ENCODE measurements around the gene CCDC33. TPM values are rescaled to one million over a fixed set of nuclear protein-coding genes. Genes with fewer than 3 reads are reported as not detected.

Gene CCDC33
- polyA plus RNA-seq, 1 experiment, result not detected

DNA sequence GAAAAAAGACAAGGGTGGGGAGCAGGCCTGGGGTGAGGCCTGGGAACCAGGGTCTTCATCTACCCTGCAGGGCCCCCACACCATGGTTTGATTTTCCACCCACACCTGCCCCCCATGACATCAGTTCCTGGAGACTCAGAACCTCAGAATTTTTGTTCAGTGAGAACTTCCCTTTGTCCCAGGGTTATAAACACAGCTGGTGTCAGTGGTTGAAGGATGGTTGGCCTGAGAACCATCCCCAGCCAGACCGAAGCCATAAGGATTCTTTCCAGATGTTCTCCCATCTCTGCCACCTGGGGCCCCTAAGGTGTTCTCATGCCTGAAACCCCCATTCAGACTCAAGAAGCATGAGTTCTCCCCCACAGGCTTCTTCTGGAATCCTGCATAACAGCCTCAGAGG is 16.6 kb downstream of the CCDC33 start:
- H3K9me3 ChIP-seq (ENCODE audit: control insufficient read depth, insufficient read depth, low read length), result no peaks in the 10 kb centered on the region; the same call in 1 of the 2 replicates
- no peak overlapping the region for H3K4me3 ChIP-seq (ENCODE audit: low read depth, low read length)
- POLR2A ChIA-PET, result no interaction called here
- no peak for DNase-seq (ENCODE audit: low read depth, low spot score)
- H3K27me3 ChIP-seq (ENCODE audit: control insufficient read depth, insufficient read depth, low read length), result peaks cover 53% of the 10 kb centered on the region
- CTCF ChIA-PET, result no interaction called here
- peak overlapping the region; percentile 31 for H3K27ac ChIP-seq (ENCODE audit: low read depth, low read length)
- no peak for TF ChIP-seq CTCF (IDR thresholded peaks at IDR 0.05; ENCODE audit: low read depth, low read length)

GRCh38 chr15:74253211-74253921 is 17.2 kb downstream of the CCDC33 start:
- DNase-seq (ENCODE audit: low read depth, low spot score), result no peak
- CTCF ChIA-PET, result interaction anchor here (0.6 kb wide), 1 partner anchor 126 kb away, joined by 5 read pairs; no protein-coding TSS in a partner anchor
- Histone ChIP-seq H3K4me3 (ENCODE audit: low read depth, low read length) (no peak overlapping the region), H3K27ac (ENCODE audit: low read depth, low read length) (peak overlapping the region; percentile 11), H3K27me3 (ENCODE audit: control insufficient read depth, insufficient read depth, low read length) (peaks cover 58% of the 10 kb centered on the region), H3K9me3 (ENCODE audit: control insufficient read depth, insufficient read depth, low read length) (no peaks in the 10 kb centered on the region; the same call in 1 of the 2 replicates)
- TF ChIP-seq CTCF (IDR thresholded peaks at IDR 0.05; ENCODE audit: low read depth, low read length), result no peak
- POLR2A ChIA-PET, result no interaction called here

DNA sequence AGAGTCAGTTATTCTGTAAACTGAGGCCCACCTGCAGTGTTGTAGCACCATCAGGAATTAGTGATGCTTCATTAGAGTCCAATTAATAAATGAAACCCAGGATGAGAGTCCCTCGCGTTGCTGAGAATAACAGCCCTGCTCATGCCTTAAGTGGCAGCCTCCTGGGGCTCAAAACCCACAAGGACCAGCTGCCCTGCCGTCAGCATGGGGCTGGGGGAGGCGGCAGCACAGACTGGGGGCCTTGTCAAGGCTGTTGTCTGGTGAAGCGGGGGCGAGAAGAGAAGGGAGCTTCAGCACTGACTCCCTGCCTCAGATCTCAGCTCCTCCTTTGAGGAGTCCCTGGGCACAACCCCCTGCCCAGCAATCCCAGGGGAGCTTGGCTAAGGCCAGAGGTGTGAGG is 21.0 kb downstream of the CCDC33 start:
- Histone ChIP-seq H3K4me3 (ENCODE audit: low read depth, low read length) (no peak overlapping the region), H3K27ac (ENCODE audit: low read depth, low read length) (no peak overlapping the region), H3K27me3 (ENCODE audit: control insufficient read depth, insufficient read depth, low read length) (peaks cover 64% of the 10 kb centered on the region), H3K9me3 (ENCODE audit: control insufficient read depth, insufficient read depth, low read length) (no peaks in the 10 kb centered on the region; the same call in 1 of the 2 replicates)
- POLR2A ChIA-PET, result no interaction called here
- no peak for TF ChIP-seq CTCF (IDR thresholded peaks at IDR 0.05; ENCODE audit: low read depth, low read length)
- CTCF ChIA-PET, result no interaction called here
- no peak for DNase-seq (ENCODE audit: low read depth, low spot score)

GRCh38 chr15:74257623-74258022 is 21.5 kb downstream of the CCDC33 start:
- CTCF ChIA-PET, result no interaction called here
- TF ChIP-seq CTCF (IDR thresholded peaks at IDR 0.05; ENCODE audit: low read depth, low read length), result no peak
- Histone ChIP-seq H3K9me3 (ENCODE audit: control insufficient read depth, insufficient read depth, low read length) (no peaks in the 10 kb centered on the region; the same call in 1 of the 2 replicates), H3K27ac (ENCODE audit: low read depth, low read length) (no peak overlapping the region), H3K27me3 (ENCODE audit: control insufficient read depth, insufficient read depth, low read length) (peaks cover 66% of the 10 kb centered on the region), H3K4me3 (ENCODE audit: low read depth, low read length) (no peak overlapping the region)
- no peak for DNase-seq (ENCODE audit: low read depth, low spot score)
- POLR2A ChIA-PET, result no interaction called here

GRCh38 chr15:74258456-74259291 is 22.5 kb downstream of the CCDC33 start:
- CTCF ChIA-PET, result no interaction called here

More at GRCh38 chr15:74258456-74259291, 22.5 kb downstream of the CCDC33 start:
- no peak for DNase-seq (ENCODE audit: low read depth, low spot score)
- H3K27me3 ChIP-seq (ENCODE audit: control insufficient read depth, insufficient read depth, low read length), result peaks cover 67% of the 10 kb centered on the region
- no peak overlapping the region for H3K27ac ChIP-seq (ENCODE audit: low read depth, low read length)
- no peaks in the 10 kb centered on the region for H3K9me3 ChIP-seq (ENCODE audit: control insufficient read depth, insufficient read depth, low read length)
- no peak overlapping the region for H3K4me3 ChIP-seq (ENCODE audit: low read depth, low read length)
- no peak for TF ChIP-seq CTCF (IDR thresholded peaks at IDR 0.05; ENCODE audit: low read depth, low read length)
- POLR2A ChIA-PET, result no interaction called here

Data from AG04450 (cell line).